Astrocyte (in vitro differentiated cells and primary cell): Measurements from ENCODE around the gene FOXJ3.

Experiments used
- EZH2 ChIP-seq: IDR thresholded peaks from 2 replicates; pipeline ENCODE4 v1.6.1; 2012; ENCODE audit warnings: mild to moderate bottlenecking, low read length, inconsistent platforms; ENCODE audit not compliant: insufficient read depth
- TF ChIP-seq, protein P1 (sequence below): IDR thresholded peaks from 2 replicates; pipeline ENCODE4 v1.5.1; 2011; ENCODE audit warnings: low read depth, mild to moderate bottlenecking, inconsistent platforms, low read length, moderate library complexity; ENCODE audit not compliant: insufficient read depth

DNA sequence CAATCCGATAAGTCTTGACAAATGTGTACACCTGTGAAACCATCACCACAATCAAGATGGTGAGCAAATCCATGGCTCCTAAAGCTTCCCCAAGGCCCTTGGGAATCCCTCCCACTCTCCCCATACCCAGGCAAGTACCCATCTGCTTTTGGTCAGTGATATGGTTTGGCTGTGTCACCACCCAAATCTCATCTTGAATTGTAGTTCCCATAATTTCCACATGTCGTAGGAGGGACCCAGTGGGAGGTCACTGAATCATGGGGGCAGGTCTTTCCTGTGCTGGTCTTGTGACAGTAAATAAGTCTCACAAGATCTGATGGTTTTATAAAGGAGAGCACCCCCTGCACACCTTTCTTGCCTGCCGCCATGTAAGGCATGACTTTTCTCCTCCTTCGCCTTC lies 196.4 kb downstream of the FOXJ3 start:
- TF ChIP-seq EZH2, result no peak
- TF ChIP-seq, protein P1, sequence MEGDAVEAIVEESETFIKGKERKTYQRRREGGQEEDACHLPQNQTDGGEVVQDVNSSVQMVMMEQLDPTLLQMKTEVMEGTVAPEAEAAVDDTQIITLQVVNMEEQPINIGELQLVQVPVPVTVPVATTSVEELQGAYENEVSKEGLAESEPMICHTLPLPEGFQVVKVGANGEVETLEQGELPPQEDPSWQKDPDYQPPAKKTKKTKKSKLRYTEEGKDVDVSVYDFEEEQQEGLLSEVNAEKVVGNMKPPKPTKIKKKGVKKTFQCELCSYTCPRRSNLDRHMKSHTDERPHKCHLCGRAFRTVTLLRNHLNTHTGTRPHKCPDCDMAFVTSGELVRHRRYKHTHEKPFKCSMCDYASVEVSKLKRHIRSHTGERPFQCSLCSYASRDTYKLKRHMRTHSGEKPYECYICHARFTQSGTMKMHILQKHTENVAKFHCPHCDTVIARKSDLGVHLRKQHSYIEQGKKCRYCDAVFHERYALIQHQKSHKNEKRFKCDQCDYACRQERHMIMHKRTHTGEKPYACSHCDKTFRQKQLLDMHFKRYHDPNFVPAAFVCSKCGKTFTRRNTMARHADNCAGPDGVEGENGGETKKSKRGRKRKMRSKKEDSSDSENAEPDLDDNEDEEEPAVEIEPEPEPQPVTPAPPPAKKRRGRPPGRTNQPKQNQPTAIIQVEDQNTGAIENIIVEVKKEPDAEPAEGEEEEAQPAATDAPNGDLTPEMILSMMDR, result no peak
